ENCODE results near the gene HCLS1.

HCLS1 gene

GRCh38 chr3:121592856-121593702, 67.6 kb downstream of the HCLS1 start, which contains the start of gene FBXO40:
TSS of gene FBXO40 (plus strand) at chr3:121593379. CDS start at chr3:121620576, 27,197 bp downstream.
- no peak for DNase-seq (ENCODE audit: low read depth)
- no peak for TF ChIP-seq CTCF (IDR thresholded peaks at IDR 0.05; ENCODE audit: control insufficient read depth, insufficient read depth, low read depth, low read length, missing control alignments)
- H3K4me3 ChIP-seq (ENCODE audit: control insufficient read depth, low read depth, low read length), result no peak within 1 kb of the TSS

GRCh38 chr3:121584418-121584817, 76.3 kb downstream of the HCLS1 start:
- H3K4me3 ChIP-seq (ENCODE audit: control insufficient read depth, low read depth, low read length), result no peak overlapping the region
- DNase-seq (ENCODE audit: low read depth), result no peak
- TF ChIP-seq CTCF (IDR thresholded peaks at IDR 0.05; ENCODE audit: control insufficient read depth, insufficient read depth, low read depth, low read length, missing control alignments), result no peak

GRCh38 chr3:121581691-121582090, 79.0 kb downstream of the HCLS1 start:
- DNase-seq (ENCODE audit: low read depth), result no peak
- no peak overlapping the region for H3K4me3 ChIP-seq (ENCODE audit: control insufficient read depth, low read depth, low read length)
- TF ChIP-seq CTCF (IDR thresholded peaks at IDR 0.05; ENCODE audit: control insufficient read depth, insufficient read depth, low read depth, low read length, missing control alignments), result no peak

All from AG09309 (cell line).